ENCODE results near the gene OLFML2B.
A peak's percentile ranks its signal among the peaks of the same experiment; 100 is the strongest.
"Not testable (repeated sequence)": the region's sequence is repeated elsewhere in the genome, so short reads cannot be mapped to it uniquely, and the experiment has no call there.

The OLFML2B gene

GRCh38 chr1:162056043-162056442, 32.4 kb upstream of the OLFML2B start:
- in situ Hi-C loops (cut with MboI; ENCODE audit: low sequenced_read_pairs, unreplicated experiment): loop anchor here (10.0 kb wide), 1 partner anchor 219 kb away; no protein-coding TSS in a partner anchor
- peak; percentile 59 for DNase-seq (ENCODE audit: low spot score)

GRCh38 chr1:162055062-162055461, 31.4 kb upstream of the OLFML2B start:
- DNase-seq (ENCODE audit: low spot score): no peak
- TF ChIP-seq CTCF (IDR thresholded peaks at IDR 0.05; ENCODE audit: borderline replicate concordance, control extremely low read depth, extremely low read depth, insufficient read depth, missing control alignments): no peak
- in situ Hi-C loops (cut with MboI; ENCODE audit: low sequenced_read_pairs, unreplicated experiment): loop anchor here (10.0 kb wide), 1 partner anchor 220 kb away; no protein-coding TSS in a partner anchor

More at GRCh38 chr1:162056043-162056442, 32.4 kb upstream of the OLFML2B start:
- TF ChIP-seq CTCF (IDR thresholded peaks at IDR 0.05; ENCODE audit: borderline replicate concordance, control extremely low read depth, extremely low read depth, insufficient read depth, missing control alignments): peak; percentile 71

GRCh38 chr1:162053949-162054348, 30.3 kb upstream of the OLFML2B start:
- in situ Hi-C loops (cut with MboI; ENCODE audit: low sequenced_read_pairs, unreplicated experiment): loop anchor here (10.0 kb wide), 1 partner anchor 221 kb away; no protein-coding TSS in a partner anchor

GRCh38 chr1:162046921-162047320, 23.3 kb upstream of the OLFML2B start:
- no peak for TF ChIP-seq CTCF (IDR thresholded peaks at IDR 0.05; ENCODE audit: borderline replicate concordance, control extremely low read depth, extremely low read depth, insufficient read depth, missing control alignments)
- in situ Hi-C loops (cut with MboI; ENCODE audit: low sequenced_read_pairs, unreplicated experiment): no loop called here
- no peak for DNase-seq (ENCODE audit: low spot score)

More at GRCh38 chr1:162053949-162054348, 30.3 kb upstream of the OLFML2B start:
- not testable (repeated sequence) for DNase-seq (ENCODE audit: low spot score)

GRCh38 chr1:162042361-162042760, 18.7 kb upstream of the OLFML2B start:
- no peak for DNase-seq (ENCODE audit: low spot score)
- in situ Hi-C loops (cut with MboI; ENCODE audit: low sequenced_read_pairs, unreplicated experiment): no loop called here
- TF ChIP-seq CTCF (IDR thresholded peaks at IDR 0.05; ENCODE audit: borderline replicate concordance, control extremely low read depth, extremely low read depth, insufficient read depth, missing control alignments): no peak

GRCh38 chr1:162040657-162041056, 17.0 kb upstream of the OLFML2B start:
- no peak for DNase-seq (ENCODE audit: low spot score)
- in situ Hi-C loops (cut with MboI; ENCODE audit: low sequenced_read_pairs, unreplicated experiment): no loop called here
- TF ChIP-seq CTCF (IDR thresholded peaks at IDR 0.05; ENCODE audit: borderline replicate concordance, control extremely low read depth, extremely low read depth, insufficient read depth, missing control alignments): no peak

GRCh38 chr1:162040001-162040400, 16.3 kb upstream of the OLFML2B start:
- in situ Hi-C loops (cut with MboI; ENCODE audit: low sequenced_read_pairs, unreplicated experiment): no loop called here
- TF ChIP-seq CTCF (IDR thresholded peaks at IDR 0.05; ENCODE audit: borderline replicate concordance, control extremely low read depth, extremely low read depth, insufficient read depth, missing control alignments): no peak
- DNase-seq (ENCODE audit: low spot score): no peak
